H7 (cell line): Measurements from ENCODE around the gene MTA3. TPM values are rescaled to one million over a fixed set of nuclear protein-coding genes. Genes with fewer than 3 reads are reported as not detected.
"Not testable (repeated sequence)": the region's sequence is repeated elsewhere in the genome, so short reads cannot be mapped to it uniquely, and the experiment has no call there.

Experiments
- DNase-seq: peaks from one replicate; pipeline ENCODE4 v3.0.0; 2012
- H3K27me3 ChIP-seq: 2 replicates; pipeline ENCODE4 v1.6.0; 2011; ENCODE audit warnings: mild to moderate bottlenecking, low read length; ENCODE audit not compliant: control insufficient read depth, insufficient read depth
- H3K36me3 ChIP-seq: replicated peaks from 2 replicates; pipeline ENCODE4 v1.5.1; 2011; ENCODE audit warnings: low read length; ENCODE audit not compliant: control insufficient read depth, insufficient read depth
- H3K4me3 ChIP-seq: 2 replicates; pipeline ENCODE4 v1.5.1; 2011; ENCODE audit warnings: low read depth, mild to moderate bottlenecking, control low read depth, low read length, moderate library complexity; ENCODE audit not compliant: insufficient read depth
- total RNA-seq: library from RNA; depleted of rRNA; stranded (reverse); fragments of >200 nt; shearing (Covaris generic); gene quantifications from 2 replicates; pipeline ENCODE4 v1.2.3, GENCODE V29; 2014

Gene MTA3
- total RNA-seq, 1 experiment from 2014 or later: 51.8 TPM

DNA sequence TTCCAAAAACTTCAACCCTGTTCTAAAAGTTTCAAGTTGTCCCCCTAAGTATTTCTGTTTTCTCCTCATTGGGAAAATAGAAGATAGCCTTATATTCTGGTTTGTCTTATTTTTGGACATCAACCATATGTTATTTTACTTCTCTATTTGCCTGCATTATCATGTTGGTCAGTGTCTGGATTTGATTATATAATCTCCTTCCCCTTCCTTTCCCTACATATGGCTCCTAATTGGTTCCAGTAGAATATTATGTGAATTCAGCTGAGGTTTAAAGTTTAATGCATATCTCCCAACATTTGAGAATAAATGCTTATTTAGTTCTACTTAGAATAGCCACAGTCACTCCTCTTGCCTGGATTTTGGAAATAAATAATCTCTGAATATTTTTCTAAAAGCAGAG lies 128.6 kb downstream of the MTA3 start:
- no peak for DNase-seq
- no peaks in the 10 kb centered on the region for H3K27me3 ChIP-seq

DNA sequence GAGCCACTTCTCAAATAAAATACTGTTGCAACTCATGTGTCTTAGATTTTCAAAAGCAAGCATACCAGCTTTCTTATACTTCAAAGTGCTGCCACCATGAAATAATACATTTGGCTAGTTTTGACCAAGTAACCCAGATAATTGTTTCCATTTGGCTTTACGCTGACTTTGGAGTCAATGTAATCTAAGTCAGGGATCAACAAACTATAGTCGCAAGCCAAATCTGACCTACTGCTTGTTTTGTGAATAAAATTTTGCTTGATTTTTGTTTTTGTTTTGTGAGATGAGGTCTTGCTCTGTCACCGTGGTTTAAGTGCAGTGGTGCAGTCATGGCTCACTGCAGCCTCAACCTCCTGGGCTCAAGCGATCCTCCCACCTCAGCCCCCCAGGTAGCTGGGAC lies 130.5 kb downstream of the MTA3 start:
- no peak for DNase-seq
- Histone ChIP-seq H3K36me3 (peaks cover 4% of the 10 kb centered on the region), H3K27me3 (no peaks in the 10 kb centered on the region), H3K4me3 (no peak overlapping the region)

More for the DNA sequence above, 128.6 kb downstream of the MTA3 start:
- peaks cover 4% of the 10 kb centered on the region for H3K36me3 ChIP-seq
- no peak overlapping the region for H3K4me3 ChIP-seq

DNA sequence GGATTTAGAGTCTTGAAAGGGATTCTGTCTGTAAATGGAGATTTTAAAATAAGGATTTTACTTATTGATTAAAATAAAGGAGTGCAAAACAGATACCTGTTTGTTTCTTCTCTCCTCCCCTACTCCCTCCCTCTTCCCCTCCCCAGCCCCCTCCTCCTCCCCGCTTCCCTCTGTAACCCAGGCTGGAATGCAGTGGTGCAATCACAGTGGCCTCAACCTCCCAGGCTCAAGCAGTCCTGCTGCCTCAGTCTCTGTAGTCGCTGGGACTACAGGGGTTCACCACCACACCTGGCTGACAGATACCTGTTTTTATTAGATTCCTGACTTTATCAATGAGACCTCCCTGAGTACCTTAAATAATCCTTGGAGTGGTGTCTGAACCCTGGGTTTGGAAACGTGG lies 138.4 kb downstream of the MTA3 start:
- Histone ChIP-seq H3K27me3 (no peaks in the 10 kb centered on the region), H3K36me3 (peaks cover 12% of the 10 kb centered on the region), H3K4me3 (no peak overlapping the region)
- DNase-seq: peak; percentile 26

DNA sequence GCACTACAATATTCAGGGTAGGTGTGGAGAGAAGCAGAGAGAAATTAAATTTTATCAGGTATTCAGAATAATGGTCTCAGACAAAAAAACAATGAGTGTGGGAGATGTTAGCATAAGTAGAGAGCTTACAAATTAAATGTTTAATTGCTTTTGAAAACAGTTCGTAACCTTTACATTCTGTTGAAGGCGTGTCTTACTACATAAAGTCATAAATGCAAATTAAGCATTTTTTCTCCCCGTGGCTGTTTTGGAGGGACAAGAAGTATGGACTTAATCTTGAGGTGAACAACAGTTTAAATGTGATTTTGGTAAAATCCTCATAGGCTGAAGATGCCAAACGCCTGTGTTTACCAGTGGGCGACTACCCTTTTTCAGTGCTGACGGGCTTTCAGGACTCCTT lies 139.7 kb downstream of the MTA3 start:
- no peak overlapping the region for H3K4me3 ChIP-seq
- no peaks in the 10 kb centered on the region for H3K27me3 ChIP-seq
- peaks cover 12% of the 10 kb centered on the region for H3K36me3 ChIP-seq
- no peak for DNase-seq

DNA sequence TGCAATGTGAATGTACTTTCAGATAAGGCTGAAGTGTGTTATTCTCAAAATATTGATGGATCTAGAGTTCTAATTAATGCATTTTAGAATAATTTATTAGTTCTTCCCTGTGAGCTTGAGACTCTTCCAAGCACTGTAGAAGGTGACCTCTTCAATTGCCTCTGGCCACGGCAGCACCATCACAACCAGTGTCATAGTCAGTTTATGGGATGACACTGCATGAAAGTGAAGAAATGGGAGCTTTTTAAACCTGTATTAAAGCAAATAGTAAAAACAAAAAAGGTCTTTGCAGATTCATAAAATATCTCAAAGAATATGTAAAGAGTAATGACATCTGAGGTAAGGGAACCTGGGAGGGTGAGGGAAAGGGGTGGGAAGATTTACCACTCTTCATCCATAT lies 143.5 kb downstream of the MTA3 start:
- Histone ChIP-seq H3K4me3 (no peak overlapping the region), H3K36me3 (peaks cover 8% of the 10 kb centered on the region), H3K27me3 (no peaks in the 10 kb centered on the region)
- DNase-seq: no peak

DNA sequence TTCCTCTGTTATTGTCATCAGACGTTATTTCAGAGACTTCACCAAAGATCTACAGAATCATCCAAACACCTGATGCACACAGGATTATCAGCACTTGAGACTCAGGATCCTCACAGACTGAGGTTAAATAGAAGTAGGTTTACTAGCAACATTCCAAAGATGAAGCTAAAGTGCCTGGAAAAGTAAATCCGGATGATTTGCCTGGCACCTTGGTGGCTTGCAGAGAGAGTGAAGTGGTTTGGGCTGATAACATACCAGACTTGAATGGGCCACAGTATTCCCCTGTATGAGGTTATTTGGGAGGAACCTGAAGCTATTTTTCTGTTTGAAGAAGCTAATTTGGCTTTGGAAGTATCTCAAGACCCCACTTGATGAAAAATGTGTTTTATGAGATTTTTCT lies 144.5 kb downstream of the MTA3 start:
- Histone ChIP-seq H3K36me3 (peaks cover 8% of the 10 kb centered on the region), H3K4me3 (no peak overlapping the region), H3K27me3 (no peaks in the 10 kb centered on the region)
- DNase-seq: no peak

DNA sequence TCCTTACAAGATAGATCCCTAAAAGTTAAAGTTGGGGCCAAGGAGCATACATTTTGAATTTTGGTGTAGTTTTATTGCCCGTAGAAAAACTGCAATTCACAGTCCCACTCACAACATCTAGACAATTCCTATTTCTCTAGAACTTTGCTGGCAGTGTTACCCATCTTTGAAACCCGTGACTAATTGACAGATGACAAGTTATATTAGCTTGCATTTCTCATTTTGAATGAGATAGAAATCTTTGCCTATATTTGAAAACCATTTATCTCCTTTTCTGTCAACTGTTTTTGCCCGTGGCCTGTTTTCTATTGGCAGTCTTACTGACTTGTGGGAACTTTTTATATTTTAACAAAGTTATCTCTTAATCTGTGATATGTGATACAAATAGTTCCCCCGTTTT lies 145.5 kb downstream of the MTA3 start:
- no peaks in the 10 kb centered on the region for H3K27me3 ChIP-seq
- peaks cover 2% of the 10 kb centered on the region; the same call in 1 of the 2 replicates for H3K36me3 ChIP-seq
- H3K4me3 ChIP-seq: no peak overlapping the region
- DNase-seq: no peak

DNA sequence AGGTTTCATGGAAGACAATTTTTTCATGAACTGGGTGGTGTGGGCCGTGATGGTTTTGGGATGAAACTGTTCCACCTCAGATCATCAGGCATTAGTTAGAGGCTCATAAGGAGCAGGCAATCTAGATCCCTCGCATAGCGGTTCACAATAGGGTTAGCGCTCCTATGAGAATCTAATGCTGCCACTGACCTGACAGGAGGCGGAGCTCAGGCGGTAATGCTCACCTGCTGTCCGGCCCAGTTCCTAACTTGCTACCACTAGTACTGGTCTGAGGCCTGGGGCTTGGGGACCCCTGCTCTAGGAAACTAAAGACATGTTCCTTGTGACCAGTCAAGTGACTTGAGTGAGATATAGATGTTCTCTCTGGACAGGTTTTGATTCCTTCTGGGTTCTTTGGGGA lies 146.3 kb downstream of the MTA3 start:
- Histone ChIP-seq H3K36me3 (no peaks in the 10 kb centered on the region), H3K27me3 (no peaks in the 10 kb centered on the region), H3K4me3 (no peak overlapping the region)
- DNase-seq: no peak

DNA sequence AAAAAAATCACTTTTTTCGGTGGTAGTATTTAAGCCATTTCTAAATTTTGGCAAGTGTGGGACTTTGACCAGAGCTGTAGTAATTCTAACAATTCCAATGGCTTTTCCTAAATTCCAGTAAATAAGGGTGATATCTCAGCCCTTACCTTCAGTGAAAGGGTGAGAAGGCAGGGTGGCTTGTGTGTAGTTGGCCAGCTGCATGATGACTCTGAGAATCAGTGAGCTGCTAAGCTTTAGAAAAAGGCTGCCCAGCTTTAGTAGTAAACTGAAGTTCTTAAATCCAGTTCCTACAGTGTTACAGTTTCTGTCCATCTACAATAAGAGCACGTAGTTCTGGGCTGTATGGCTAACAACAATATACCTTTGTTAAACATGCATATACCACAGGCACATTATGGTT lies 153.5 kb downstream of the MTA3 start:
- DNase-seq: no peak
- Histone ChIP-seq H3K27me3 (no peaks in the 10 kb centered on the region), H3K4me3 (no peak overlapping the region), H3K36me3 (no peaks in the 10 kb centered on the region)

DNA sequence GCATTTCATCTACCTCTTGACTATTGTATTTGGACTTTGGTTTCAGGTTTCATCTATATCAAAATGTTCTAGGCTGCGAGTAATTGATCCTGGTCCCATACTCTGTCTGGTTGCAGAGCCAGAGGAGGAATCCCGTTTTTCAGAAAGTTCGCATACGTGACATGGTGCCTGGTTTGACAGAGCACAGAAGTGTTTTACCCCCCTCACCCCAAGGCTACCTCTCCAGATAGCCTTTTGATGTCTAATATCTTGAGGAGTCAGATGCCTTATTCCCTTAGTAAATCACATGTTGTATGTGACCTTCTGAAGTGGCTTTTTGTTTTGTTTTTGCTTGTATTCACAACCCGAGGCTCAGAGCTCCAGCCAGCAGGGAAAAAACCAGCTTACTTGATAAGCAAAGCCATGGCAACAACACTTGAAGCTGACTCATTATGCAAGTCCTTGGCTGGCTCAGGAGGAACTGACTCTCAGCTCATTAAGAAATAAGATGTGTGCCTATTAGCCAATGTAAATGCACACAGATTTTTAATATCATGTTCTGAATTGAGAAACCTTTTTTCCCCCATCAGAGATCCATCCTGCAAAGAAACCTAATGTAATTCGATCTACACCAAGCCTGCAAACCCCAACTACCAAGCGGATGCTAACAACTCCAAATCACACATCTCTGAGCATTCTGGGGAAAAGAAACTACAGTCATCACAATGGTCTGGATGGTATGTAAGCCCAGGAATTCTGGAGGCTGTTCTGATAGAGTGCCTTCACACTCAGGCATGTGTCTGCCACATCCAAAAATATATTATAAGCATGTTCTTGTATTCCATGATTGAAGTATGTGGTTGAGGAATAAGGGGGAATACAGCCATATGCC lies 154.1 kb downstream of the MTA3 start:
- no peak overlapping the region for H3K4me3 ChIP-seq
- H3K27me3 ChIP-seq: no peaks in the 10 kb centered on the region
- H3K36me3 ChIP-seq: no peaks in the 10 kb centered on the region
- no peak for DNase-seq

DNA sequence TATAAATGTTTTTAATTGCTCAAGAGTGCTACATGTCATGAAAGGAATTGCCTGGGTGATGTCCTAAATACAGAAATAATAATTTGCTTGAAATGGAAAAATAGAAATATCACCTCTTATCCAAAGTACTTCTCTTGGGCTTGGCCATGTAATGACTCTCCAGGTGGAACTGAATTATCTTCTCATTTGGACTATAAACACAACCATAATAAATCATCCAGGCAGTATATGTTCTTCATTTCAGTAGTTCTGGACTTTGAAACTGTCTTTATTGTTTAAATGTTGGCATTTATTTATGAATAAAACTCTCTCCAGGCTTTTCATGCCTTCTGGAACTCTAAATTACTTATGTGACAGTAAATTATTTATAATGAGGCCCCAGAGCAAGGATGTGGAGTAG lies 155.0 kb downstream of the MTA3 start:
- Histone ChIP-seq H3K27me3 (no peaks in the 10 kb centered on the region), H3K36me3 (no peaks in the 10 kb centered on the region), H3K4me3 (no peak overlapping the region)
- no peak for DNase-seq

DNA sequence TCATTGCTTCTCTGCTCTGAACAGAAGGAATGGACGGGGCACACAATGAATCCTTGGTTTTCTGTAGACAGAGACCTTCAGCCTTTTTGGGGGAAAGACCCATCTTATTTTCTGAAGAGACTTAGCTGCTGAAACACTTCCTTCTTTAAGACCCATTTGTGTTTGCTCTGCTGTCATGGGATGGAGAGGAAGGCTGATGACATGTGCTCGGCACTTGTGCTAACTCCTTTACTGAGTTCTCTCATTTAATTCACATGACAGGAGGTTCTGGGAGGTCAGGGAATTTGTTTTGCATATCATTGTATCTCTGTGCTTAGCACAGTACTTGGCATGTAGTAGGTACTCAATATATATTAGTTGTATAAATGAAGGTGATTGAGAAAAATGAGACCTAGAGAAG lies 156.5 kb downstream of the MTA3 start:
- DNase-seq: no peak
- no peaks in the 10 kb centered on the region for H3K27me3 ChIP-seq
- no peak overlapping the region for H3K4me3 ChIP-seq
- no peaks in the 10 kb centered on the region for H3K36me3 ChIP-seq

DNA sequence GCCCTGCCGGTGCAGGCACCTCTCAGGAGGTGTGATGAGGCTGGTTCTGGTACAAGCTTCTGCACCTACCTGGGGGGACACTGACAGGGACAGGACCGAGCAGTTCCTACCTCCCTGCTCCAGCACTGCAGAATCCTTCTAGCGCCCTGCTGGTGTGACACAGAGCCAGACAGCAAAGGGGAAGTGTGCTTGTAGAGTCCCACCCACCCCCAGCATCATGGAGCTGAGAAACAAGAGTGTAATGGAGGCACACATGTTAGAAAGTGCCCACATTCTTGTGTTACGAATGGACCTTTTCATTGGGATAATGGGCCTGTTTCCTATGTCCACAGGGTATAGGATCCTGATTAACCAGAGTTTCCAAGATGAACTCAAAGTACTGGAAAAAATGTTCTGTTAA lies 157.2 kb downstream of the MTA3 start:
- no peak for DNase-seq
- no peak overlapping the region for H3K4me3 ChIP-seq
- no peaks in the 10 kb centered on the region for H3K27me3 ChIP-seq
- H3K36me3 ChIP-seq: no peaks in the 10 kb centered on the region

DNA sequence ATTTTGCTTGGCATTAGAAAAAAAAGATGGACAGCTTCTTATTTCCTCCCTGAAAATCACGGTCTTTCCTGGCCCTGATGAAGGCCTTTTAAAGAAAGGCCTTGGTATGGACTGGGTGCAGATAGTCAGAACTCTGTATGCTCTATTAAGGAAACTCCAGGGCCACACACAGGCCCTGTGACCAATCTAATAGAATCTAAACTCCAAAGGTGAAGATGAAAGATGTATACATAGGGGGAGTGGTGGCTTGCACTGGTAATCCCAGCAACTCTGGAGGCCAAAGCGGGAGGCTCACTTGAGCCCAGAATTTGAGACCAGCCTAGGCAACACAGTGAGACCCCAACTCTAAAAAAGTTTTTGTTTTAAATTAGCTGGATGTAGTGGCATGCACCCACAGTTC lies 158.2 kb downstream of the MTA3 start:
- DNase-seq: no peak
- H3K4me3 ChIP-seq: no peak overlapping the region
- no peaks in the 10 kb centered on the region for H3K27me3 ChIP-seq
- no peaks in the 10 kb centered on the region; the same call in 1 of the 2 replicates for H3K36me3 ChIP-seq

DNA sequence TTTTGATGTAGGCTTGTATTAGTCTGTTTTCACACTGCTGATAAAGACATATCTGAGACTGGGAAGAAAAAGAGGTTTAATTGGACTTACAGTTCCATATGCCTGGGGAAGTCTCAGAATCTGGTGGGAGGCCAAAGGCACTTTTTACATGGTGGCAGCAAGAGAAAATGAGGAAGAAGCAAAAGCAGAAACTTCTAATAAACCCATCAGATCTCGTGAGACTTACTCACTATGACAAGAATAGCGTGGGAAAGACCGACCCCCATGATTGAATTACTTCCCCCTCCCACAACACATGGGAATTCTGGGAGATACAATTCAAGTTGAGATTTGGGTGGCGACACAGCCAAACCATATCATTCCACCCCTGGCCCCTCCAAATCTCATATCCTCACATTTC lies 162.9 kb downstream of the MTA3 start:
- DNase-seq, H3K36me3 ChIP-seq, H3K27me3 ChIP-seq, H3K4me3 ChIP-seq: not testable (repeated sequence)
